Kidney (tissue), 14 donors: ENCODE results near the gene ECI1. TPM values are rescaled to one million over a fixed set of nuclear protein-coding genes. Genes with fewer than 3 reads are reported as not detected.

ENCODE experiments used
- DNase-seq, 5 donors: peaks; one replicate each; pipeline ENCODE4 v3.0.0-alpha.2; 2013 to 2020
- FAIRE-seq: peaks from 2 replicates; lab custom pipeline; 2012; peaks lifted over from hg19 to GRCh38; lab: Jason Lieb, UNC
- H3K27ac ChIP-seq, 2 donors: one replicate each; pipeline ENCODE4 v1.7.0; 2013; ENCODE audit warnings: low read depth in 2 of 2, low read length in 2 of 2, inconsistent platforms in 1 of 2
- H3K27me3 ChIP-seq: one replicate; pipeline ENCODE4 v1.7.1; 2013; ENCODE audit warnings: low read length, inconsistent platforms; ENCODE audit not compliant: control insufficient read depth, insufficient read depth
- H3K36me3 ChIP-seq, 3 donors: one replicate each; pipeline versions ENCODE4 v1.7.0 to v1.7.1; 2013; ENCODE audit warnings: low read length in 3 of 3, control low read depth in 1 of 3, inconsistent platforms in 1 of 3; ENCODE audit not compliant: insufficient read depth in 3 of 3, control insufficient read depth in 2 of 3
- H3K4me1 ChIP-seq, 3 donors: one replicate each; pipeline versions ENCODE4 v1.7.0 to v1.7.1; 2013; ENCODE audit warnings: low read length in 3 of 3, inconsistent platforms in 1 of 3, low read depth in 1 of 3; ENCODE audit not compliant: control insufficient read depth in 2 of 3, insufficient read depth in 2 of 3
- H3K4me3 ChIP-seq, 3 donors: one replicate each; pipeline versions ENCODE4 v1.7.0 to v1.8.1; 2013; ENCODE audit warnings: low read length in 3 of 3, control low read depth in 1 of 3, inconsistent platforms in 1 of 3
- H3K9ac ChIP-seq, 3 donors: one replicate each; pipeline versions ENCODE4 v1.7.0 to v1.7.1; 2013; ENCODE audit warnings: low read length in 3 of 3, control low read depth in 1 of 3, inconsistent platforms in 1 of 3
- H3K9me3 ChIP-seq, 3 donors: one replicate each; pipeline versions ENCODE4 v1.7.0 to v1.7.1; 2013; ENCODE audit warnings: low read length in 3 of 3, control low read depth in 1 of 3, inconsistent platforms in 1 of 3; ENCODE audit not compliant: control insufficient read depth in 2 of 3, insufficient read depth in 1 of 3
- CTCF ChIP-seq: IDR thresholded peaks from 3 replicates; pipeline ENCODE4 v1.5.1; 2012; ENCODE audit warnings: mild to moderate bottlenecking, moderate library complexity, borderline replicate concordance; ENCODE audit not compliant: insufficient read depth; ENCODE audit errors: extremely low read depth
- intact Hi-C: fragments of 100-400 bp; cut with DNase I; formaldehyde crosslinking; loops from one replicate; pipeline ENCODE4 v1.11.1; 2022
- polyA plus RNA-seq: library from polyadenylated mRNA; stranded (reverse); fragments of 350-450 nt; fragmentation: Illumina TruSeq; extraction: RNeasy Lipid Tissue Mini Kit (QIAGEN cat#74804); gene quantifications from one replicate; pipeline ENCODE4 v1.2.3, GENCODE V29; 2014; ENCODE audit warnings: low read depth, low replicate concordance; ENCODE audit not compliant: insufficient read depth
- total RNA-seq: library from RNA; stranded (reverse); fragmentation: NEBNext Ultra II Directional; extraction: Animal tissue kit (Norgen Biotek cat#: 25700); gene quantifications from one replicate; pipeline ENCODE4 v1.2.1, GENCODE V29; 2021
- donor health status: control.
- donor health status: control.
- donor health status: control.
- donor health status: control.
- donor health status: control.
- donor health status: DM: yes; HTN: yes; CAD: no.
- donor health status: Normal renal cell carcinoma (clear cell type).

ECI1 gene
- total and polyA plus RNA-seq, 2 donors from 2014 or later: 98.1 to 233 TPM

GRCh38 chr16:2282866-2283555 is 31.6 kb upstream of the ECI1 start:
- TF ChIP-seq CTCF: no peak
- no peaks in the 10 kb centered on the region for H3K4me1 ChIP-seq
- no peak overlapping the region for H3K4me3 ChIP-seq
- H3K36me3 ChIP-seq: no peaks in the 10 kb centered on the region
- DNase-seq (peak in 1 of 5 donors; percentile 65), FAIRE-seq (no peak)
- intact Hi-C loops: no loop called here
- no peak overlapping the region for H3K27ac ChIP-seq
- H3K9ac ChIP-seq: no peak overlapping the region
- H3K9me3 ChIP-seq: no peaks in the 10 kb centered on the region
- H3K27me3 ChIP-seq: no peaks in the 10 kb centered on the region

GRCh38 chr16:2282262-2282661 is 30.9 kb upstream of the ECI1 start:
- no peak for DNase-seq
- intact Hi-C loops: no loop called here
- no peak for TF ChIP-seq CTCF
- FAIRE-seq: no peak
- no peak overlapping the region for H3K4me3 ChIP-seq
- no peak overlapping the region for H3K27ac ChIP-seq
- no peaks in the 10 kb centered on the region for H3K27me3 ChIP-seq
- no peaks in the 10 kb centered on the region for H3K36me3 ChIP-seq
- no peak overlapping the region for H3K9ac ChIP-seq
- H3K9me3 ChIP-seq: no peaks in the 10 kb centered on the region
- no peaks in the 10 kb centered on the region for H3K4me1 ChIP-seq

- TF ChIP-seq CTCF: no peak
- H3K9ac ChIP-seq: no peak overlapping the region
- no peaks in the 10 kb centered on the region for H3K27me3 ChIP-seq
- H3K9me3 ChIP-seq: no peaks in the 10 kb centered on the region
- intact Hi-C loops: no loop called here
- no peak overlapping the region for H3K4me3 ChIP-seq
- no peaks in the 10 kb centered on the region for H3K36me3 ChIP-seq
- DNase-seq: no peak
- H3K27ac ChIP-seq: no peak overlapping the region
- H3K4me1 ChIP-seq: no peaks in the 10 kb centered on the region
- FAIRE-seq: no peak
These were observed 29.7 kb upstream of the ECI1 start for GRCh38 chr16:2280981-2281542.
